Stimulated activated CD4-positive, alpha-beta T cell treated with anti-CD3 and anti-CD28 coated beads, Interleukin-1b, Interleukin-23, amount 100 ng/mL, for 24 hours (primary cell): ENCODE measurements around the gene GPR158.
"Not testable (repeated sequence)": the region's sequence is repeated elsewhere in the genome, so short reads cannot be mapped to it uniquely, and the experiment has no call there.

Source experiments
- DNase-seq, 4 experiments: peaks; one replicate each; pipeline ENCODE4 v3.0.0-alpha.2; 2020; ENCODE audit warnings: low read depth in 4 of 4, low spot score in 1 of 4

The GPR158 gene

DNA sequence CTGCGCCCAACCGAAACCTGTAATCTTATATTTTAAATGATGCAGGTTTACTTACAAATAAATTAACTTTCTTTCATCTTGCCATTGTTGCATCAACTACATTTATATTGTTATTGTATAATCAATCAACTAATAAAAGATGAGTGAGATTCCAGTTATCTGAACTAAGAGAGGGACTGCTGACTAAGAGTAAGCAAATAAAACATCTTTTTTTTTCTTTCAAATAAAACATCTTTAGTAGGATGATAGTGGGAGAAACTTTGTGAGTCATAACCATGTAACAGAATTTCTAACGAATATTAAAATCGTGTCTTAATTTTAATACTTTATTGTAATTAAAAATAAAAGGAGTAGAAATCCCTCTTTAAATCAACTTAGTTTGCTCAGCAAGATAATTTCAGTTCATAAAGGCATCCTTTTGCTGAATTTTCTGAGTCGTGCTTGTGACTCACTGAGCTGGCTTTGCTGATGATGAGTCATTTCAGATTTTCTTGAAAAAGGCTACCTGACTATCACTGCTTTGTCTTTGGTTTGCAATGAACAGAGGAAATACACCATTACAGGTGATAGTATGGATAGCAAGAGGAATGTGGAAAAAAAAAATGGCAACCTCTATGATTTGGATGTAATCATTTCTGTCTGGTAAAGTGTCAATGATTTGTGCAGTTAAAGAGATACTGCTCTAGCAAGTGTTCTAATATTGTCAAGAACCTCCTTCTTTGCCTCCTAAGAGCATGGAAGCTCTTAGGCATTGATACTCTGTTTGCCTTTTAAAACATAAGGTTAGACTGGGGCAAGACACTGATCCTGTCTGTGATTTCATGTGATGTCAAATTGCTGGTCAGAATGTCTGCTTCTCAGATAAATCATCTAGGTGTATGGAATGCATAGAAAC, 119.5 kb downstream of the GPR158 start:
- no peak for DNase-seq

DNA sequence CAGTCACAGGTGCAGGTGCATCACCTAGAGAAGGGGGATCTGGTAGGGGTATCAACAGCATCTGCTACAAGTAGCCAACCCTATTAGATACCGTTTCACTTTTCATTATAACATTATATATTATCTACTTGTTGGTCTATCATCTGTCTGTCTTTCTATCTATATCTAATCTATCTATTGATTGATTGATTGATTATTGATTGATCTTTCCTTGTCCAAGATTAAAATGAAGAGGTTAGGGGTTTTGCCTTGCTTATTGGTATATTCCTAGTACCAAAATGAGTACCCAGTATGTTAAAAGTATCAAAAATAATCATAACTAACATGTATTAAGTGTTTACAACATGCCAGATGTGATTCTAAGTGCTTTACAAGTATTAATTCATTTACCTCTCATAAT, 121.5 kb downstream of the GPR158 start:
- no peak for DNase-seq

DNA sequence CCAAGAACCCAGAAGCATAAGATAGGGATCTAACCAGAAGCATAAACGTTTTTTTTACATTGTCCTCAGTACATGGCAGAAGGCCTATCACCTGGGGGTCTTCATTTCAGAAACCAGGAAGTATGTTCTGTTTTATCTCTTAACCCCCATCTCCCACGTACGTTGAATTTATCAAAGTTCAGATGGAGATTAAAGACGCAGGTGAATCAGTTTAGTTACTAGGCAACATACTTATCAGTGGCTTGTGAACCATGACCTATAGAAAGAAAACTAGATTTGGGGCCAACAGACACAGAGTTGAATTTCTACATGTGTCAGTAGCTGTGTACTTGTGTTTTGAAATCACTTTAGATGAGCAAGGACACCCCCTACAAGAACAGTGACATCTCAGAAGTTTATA, 122.7 kb downstream of the GPR158 start:
- DNase-seq = no peak

DNA sequence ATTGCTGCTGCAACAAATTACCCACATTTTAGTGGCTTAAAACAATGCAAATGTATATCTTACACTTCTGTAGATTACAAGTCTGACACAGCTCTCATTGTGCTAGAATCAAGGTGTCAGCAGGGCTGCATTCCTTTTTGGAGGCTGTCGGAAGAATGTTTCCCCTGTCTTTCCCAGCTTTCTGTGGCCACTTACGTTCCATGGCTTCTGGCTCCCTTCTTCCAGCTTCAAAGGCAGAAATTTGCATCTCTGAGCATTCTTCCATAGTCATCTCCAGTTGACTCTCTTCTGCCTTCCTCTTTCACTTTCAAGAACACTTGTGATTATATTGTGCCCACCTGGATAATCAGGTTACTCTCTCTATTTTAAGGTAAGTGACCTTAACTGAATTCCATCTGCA, 125.3 kb downstream of the GPR158 start:
- no peak for DNase-seq

DNA sequence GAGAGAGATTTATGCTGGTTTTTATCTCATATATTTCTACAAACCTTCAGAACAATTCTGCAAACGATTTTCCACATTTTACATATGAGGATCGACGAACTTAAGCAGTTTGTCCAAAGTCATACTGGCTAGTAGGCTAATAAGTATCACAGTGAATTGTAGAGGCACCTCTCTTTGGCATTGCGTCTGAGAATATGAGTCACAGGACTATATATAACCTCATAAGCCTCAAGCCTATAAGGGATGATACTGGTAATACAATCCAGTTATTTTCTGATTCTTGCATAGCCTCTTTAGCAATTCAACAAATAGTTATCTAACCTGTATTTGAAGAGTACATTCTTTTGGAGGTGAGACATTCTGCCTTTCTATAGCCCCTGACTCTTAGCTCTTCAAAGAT, 129.8 kb downstream of the GPR158 start:
- no peak for DNase-seq

DNA sequence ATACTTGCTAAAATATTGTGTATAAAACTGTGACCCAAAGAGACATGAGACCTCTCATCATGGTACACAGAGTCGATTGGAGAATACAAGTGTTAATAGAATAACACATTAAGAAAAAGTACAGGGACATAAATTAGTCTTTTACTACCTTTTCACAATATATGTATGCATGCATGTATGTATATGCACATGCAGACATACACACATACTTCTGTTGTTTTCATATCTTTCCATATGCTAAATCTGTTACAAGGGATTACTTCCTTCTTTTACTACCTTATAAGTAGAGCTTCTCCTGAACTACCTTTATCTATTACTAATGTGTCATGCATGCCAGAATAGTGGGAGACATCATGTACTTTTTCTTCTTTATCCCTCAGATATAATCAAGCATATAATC, 131.6 kb downstream of the GPR158 start:
- no peak for DNase-seq

DNA sequence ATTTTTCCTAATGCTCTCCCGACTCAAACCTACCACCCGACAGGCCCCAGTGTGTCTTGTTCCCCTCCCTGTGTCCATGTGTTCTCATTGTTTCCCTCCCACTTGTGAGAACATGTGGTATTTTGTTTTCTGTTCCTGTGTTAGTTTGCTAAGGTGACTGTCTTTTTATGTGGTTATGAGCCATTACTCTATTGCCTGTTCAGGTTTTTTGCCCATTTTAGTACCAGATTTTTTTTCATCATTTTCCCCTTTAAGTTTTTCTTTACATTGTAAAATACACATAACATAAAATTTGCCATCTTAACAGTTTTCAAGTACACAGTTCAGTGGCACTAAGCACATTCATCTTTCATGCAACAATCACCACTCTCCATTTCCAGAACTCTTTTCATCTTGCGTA, 133.5 kb downstream of the GPR158 start:
- no peak for DNase-seq

DNA sequence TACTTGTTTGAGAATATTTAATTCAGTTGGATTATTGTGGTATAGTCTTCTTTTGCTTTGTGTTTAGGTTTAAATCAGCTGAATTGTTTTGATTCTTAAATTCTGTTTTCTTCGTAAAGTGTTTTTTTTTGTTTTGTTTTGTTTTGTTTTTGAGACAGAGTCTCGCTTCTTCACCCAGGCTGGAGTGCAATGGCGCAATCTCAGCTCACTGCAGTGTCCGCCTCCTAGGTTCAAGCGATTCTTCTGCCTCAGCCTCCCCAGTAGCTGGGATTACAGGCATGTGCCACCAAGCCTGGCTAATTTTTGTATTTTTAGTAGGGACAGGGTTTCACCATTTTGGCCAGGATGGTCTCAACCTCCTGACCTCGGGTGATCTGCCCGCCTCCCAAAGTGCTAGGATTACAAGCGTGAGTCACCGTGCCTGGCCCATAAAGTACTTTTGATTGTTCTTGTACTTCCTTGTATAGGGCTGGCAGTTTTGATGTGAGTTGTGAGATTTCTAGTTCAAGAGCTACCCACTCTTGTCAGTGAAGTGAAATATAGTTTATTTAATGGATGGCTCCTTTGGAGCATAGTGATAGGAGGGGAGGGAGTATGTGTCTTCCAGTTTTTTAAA, 142.9 kb downstream of the GPR158 start:
- not testable (repeated sequence) for DNase-seq

DNA sequence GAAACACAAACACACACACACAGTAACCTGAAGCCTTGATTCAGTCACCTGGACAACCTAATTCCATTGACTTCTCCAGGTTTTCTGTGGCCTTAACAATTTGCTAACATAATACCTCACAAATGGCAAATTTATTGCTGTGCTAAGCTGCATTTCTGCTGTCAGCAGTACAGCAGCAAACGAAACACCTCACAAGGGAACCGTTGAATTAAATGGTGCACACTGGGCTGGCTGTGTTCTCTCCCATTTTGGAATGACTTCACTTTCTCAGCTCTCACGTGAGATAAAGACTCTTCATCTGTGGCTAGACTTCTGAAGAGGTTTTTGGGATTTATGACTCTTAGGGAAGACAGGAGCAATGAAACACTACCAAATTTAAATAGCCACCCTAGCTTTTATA, 152.5 kb downstream of the GPR158 start:
- no peak for DNase-seq

DNA sequence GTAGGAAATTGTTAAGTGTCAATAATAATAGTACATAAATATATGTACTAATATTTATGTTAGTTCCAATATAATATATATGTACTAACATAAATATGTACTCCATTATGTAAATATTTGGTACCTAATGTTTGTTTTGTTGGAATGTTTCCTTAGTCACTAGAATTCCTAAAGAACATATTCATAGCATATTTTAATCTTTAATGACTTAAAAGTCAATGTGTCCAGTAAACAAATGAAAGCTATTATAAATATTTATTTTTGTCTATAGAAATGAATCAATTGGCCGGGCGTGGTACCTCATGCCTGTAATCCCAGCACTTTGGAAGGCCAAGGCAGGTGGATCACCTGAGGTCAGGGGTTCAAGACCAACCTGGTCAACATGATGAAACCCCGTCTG, 153.6 kb downstream of the GPR158 start:
- no peak for DNase-seq

DNA sequence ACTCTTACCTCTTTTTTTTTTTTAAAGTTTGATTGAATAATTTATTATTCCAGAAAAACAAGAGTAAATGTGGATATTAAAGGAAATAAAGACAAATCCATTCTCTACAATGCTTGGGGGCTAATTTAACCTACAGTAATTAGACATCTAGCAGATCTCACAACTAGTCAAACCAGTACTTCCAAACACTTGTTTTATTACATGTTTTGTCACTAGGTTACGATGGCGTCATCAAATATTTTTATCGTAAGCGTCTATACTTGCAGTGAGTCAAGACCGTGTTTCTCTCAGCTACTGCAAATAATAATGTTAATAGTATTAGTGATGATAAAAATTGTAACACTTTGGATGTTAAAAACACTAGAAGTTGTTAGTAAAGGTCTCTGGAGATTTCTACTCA, 154.8 kb downstream of the GPR158 start:
- DNase-seq = not testable (repeated sequence)

DNA sequence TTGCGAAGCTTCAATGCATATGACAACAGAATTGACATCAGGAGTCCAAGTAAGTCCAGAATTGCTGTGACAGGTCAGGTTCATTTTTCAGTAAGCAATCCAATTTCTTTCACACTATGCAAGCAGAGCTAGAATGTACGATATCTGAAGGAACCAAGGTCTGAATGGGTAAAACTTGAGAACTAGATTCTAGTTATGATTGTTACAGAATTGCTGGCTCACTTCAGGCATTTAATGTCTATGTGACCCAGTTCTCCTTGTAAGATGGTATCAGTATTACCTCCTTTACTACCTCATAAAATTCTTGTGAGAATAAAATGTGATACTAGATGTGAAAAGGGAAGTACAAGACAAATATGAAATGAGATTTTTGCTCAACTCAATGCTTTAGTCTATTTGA, 159.6 kb downstream of the GPR158 start:
- DNase-seq = no peak

DNA sequence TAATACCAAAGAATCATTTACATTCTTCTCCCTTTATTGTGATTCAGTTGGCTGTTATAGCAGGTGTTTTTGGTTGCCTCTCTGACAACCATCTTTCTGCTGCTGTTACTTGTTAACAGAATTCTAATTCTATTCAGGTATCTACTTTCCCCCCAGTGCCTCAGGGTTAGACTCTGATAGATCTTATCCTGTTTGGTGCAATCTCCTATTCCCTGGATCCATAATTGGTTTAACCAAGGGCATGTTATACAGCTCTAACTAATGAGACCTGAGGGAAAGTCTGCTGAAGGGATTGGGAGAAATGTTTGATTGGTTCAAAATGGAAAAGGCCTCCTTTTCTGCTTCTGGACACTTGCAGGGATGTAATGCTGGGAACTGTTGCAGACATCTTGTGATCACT, 161.5 kb downstream of the GPR158 start:
- DNase-seq = no peak

DNA sequence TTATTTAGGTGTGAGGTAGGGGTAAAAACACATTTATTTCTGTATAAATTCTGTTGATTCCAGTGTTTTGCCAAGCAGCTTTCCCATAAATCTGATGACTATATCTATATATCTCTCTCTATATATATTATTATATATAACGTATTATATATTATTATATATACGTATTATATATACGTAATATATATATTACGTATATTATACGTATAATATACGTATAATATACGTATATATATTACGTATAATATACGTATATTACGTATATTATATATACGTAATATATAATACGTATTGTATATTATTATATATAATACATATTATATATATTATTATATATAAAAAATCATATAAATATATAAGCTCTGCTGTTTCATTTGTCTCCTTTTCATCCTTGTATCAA, 163.5 kb downstream of the GPR158 start:
- no peak for DNase-seq

DNA sequence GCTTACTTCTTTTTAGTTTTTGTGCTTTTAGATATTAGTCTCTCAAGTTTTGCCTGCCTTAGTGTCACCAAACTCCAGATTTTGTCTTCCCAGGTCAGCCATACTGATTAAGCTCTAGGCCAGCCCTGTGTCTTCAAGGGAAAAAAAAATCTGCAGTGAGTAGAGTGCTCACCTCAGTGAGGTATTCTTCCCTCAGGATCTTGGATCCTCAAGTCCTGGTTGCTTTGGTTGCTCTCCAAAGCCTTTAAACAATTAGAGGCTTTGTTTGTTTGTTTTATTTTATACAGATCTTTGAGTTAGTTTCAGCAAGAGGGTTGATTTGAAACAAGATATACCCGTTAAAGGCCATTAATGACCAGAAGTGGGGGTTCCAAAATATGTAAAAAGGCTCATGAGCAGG, 165.2 kb downstream of the GPR158 start:
- no peak for DNase-seq

DNA sequence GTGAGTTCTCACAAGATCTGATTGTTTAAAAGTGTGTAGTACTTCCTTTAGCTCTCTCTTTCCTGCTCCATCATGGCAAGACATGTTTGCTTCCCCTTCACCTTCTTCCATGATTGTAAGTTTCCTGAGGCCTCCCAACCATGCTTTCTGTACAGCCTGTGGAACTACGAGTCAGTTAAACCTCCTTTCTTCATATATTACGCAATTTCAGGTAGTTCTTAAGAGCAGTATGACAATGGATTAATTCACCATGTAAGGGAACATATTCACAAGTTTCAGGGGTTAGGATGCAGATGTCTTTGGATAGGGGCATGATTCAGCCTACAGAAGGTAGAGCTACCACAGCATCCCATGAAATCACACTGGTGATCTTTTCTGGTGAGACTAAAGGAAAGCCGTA, 174.7 kb downstream of the GPR158 start:
- DNase-seq = no peak

DNA sequence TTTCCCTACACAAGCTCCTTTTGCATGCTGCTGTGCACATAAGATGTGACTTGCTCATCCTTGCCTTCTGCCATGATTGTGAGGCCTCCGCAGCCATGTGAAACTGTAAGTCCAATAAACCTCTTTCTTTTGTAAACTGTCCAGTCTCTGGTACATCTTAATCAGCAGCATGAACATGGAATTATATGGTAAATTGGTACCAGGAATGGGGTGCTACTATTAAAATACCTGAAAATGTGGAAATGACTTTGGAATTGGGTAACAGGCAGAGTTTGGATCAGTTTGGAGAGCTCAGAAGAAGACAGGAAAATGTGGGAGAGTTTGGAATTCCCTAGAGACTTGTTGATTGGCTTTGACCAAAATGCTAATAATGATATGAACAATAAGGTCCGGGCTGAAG, 181.8 kb downstream of the GPR158 start:
- DNase-seq = no peak

DNA sequence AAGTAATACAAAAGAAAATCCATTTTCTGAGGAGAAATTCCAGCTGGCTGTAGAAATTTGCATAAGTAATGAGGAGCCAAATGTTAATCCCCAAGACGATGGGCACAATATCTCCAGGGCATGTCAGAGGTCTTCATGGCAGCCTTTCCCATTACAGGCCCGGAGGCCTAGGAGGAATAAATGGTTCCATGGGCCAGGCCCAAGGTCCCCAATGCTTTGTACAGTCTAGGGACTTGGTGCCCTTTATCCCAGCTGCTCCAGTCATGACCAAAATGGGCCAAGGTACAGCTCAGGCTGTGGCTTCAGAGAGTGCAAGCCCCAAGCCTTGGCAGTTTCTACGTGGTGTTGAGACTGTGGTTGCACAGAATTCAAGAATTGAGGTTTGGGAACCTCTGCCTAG, 182.5 kb downstream of the GPR158 start:
- no peak for DNase-seq

DNA sequence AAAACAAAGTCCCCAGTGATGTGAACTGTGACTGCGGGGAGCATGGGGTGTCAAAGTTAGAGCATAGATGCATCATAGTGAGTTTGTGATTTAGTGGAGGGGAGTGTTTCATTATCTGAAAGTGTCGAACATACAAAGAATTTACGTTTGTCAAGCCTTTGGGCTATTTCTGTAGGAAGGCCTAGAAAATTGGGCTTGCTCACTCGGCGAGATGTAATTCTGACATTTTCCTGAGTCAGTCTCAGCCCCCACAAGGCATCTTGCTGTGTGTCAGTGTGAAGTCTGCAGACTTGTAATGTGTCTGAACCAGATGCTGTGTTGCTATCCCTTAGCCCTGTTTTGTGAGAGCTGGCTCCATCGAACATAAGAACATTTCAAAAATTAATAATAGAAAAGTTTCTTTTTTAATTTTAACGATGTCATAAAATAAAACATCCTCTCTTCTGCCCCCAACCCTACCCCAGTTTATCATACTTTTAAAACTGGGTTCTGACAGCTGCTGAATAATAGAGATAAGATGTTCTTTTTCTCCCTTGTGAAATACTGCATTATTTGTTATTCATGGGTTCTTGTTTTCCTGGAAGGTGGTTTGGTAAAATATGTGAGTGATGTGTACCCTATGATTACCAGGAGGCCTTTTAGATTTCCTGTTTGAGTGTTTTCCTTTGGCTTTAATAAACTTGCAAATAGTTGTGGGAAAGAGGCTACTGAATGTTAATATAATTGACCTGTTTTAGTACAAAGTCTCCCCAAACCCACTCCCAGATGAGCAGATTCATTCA, 207.4 kb downstream of the GPR158 start:
- DNase-seq = no peak

DNA sequence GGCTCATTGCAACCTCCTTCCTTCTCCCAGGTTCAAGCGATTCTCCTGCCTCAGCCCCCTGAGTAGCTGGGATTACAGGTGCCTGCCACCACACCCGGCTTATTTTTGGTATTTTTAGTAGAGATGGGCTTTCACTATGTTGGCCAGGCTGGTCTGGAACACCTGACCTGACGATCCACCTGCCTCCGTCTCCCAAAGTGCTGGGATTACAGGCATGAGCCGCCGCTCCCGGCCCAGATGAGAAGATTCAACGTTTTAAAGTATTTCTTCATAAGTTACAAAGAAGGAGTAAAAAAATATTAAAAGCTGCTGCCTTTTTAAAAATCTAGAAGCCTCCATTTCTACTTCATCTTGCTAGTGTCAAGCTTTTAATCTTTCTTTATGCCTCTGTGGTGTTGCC, 208.1 kb downstream of the GPR158 start:
- DNase-seq = not testable (repeated sequence)

DNA sequence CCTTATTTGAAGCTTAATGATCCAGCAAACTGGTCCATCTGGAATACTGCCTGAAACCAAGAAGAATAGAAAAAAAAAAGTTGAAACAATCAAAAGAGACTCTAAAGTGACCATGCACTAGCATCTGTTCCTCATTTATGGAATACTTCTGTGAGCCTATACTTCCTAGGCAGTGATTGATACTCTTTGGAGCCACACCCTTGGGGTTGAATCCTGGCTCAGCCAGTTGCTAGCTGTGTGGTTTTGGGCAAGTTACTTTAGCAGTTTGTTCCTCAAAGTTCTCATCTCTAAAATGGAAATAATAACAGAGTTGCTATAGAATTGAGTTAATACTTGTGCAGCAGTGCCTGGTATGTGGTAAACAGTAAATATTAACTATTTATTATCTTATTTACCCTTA, 208.9 kb downstream of the GPR158 start:
- no peak for DNase-seq

DNA sequence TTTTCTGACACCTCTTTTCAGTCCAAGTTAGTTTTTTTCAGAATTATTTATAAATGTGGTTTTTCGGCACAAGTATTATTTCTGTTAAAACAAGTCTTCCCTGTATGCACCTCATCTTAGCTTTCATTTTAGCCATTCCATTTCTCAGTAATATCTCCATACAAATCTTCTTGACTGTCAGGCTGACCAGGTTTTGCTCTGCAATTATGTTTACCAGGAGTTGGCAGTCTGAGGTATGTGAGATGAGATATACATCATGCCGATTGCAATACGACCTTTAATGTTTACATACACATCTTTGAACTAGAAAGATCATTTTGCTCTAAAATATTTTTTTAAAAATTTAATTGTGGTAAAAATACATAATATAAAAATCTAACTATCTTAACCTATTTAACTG, 209.8 kb downstream of the GPR158 start:
- DNase-seq = no peak
